ENCODE data around the gene PDE8B. TPM values are rescaled to one million over a fixed set of nuclear protein-coding genes. Genes with fewer than 3 reads are reported as not detected.
A peak's percentile ranks its signal among the peaks of the same experiment; 100 is the strongest.

PDE8B gene
- total and polyA plus RNA-seq, 2 experiments from 2014 or later: 0.83 to 0.84 TPM

GRCh38 chr5:77214151-77214550, 3.7 kb downstream of the PDE8B start:
- Histone ChIP-seq H3K4me3 (no peak overlapping the region), H3K4me1 (ENCODE audit: low read depth) (no peaks in the 10 kb centered on the region), H3K9me3 (ENCODE audit: low read depth) (no peaks in the 10 kb centered on the region), H3K27ac (no peak overlapping the region), H3K27me3 (peaks cover 58% of the 10 kb centered on the region), H3K36me3 (no peaks in the 10 kb centered on the region)
- DNase-seq (ENCODE audit: low read depth in 1 of 2, low spot score in 1 of 2): no peak
- no peak for TF ChIP-seq CTCF (IDR thresholded peaks at IDR 0.05; ENCODE audit: low read depth, low read length)

- peak; percentile 28 for TF ChIP-seq CTCF (IDR thresholded peaks at IDR 0.05; ENCODE audit: low read depth, low read length)
- Histone ChIP-seq H3K27ac (no peak overlapping the region), H3K9me3 (ENCODE audit: low read depth) (no peaks in the 10 kb centered on the region), H3K4me3 (no peak overlapping the region), H3K4me1 (ENCODE audit: low read depth) (no peaks in the 10 kb centered on the region), H3K36me3 (no peaks in the 10 kb centered on the region), H3K27me3 (peaks cover 17% of the 10 kb centered on the region)
- DNase-seq (ENCODE audit: low read depth in 1 of 2, low spot score in 1 of 2): peak in 1 of 2 donors; percentile 11
Measured at GRCh38 chr5:77218263-77218662, 7.8 kb downstream of the PDE8B start.

- no peak for DNase-seq (ENCODE audit: low read depth in 1 of 2, low spot score in 1 of 2)
- Histone ChIP-seq H3K27me3 (no peaks in the 10 kb centered on the region), H3K4me1 (ENCODE audit: low read depth) (no peaks in the 10 kb centered on the region), H3K36me3 (no peaks in the 10 kb centered on the region), H3K4me3 (no peak overlapping the region), H3K9me3 (ENCODE audit: low read depth) (no peaks in the 10 kb centered on the region), H3K27ac (no peak overlapping the region)
- no peak for TF ChIP-seq CTCF (IDR thresholded peaks at IDR 0.05; ENCODE audit: low read depth, low read length)
Measured at GRCh38 chr5:77221115-77221514, 10.6 kb downstream of the PDE8B start.

GRCh38 chr5:77222722-77223121, 12.2 kb downstream of the PDE8B start:
- DNase-seq (ENCODE audit: low read depth in 1 of 2, low spot score in 1 of 2): no peak
- H3K9me3 ChIP-seq (ENCODE audit: low read depth): no peaks in the 10 kb centered on the region
- no peak overlapping the region for H3K27ac ChIP-seq
- no peaks in the 10 kb centered on the region for H3K27me3 ChIP-seq
- no peak for TF ChIP-seq CTCF (IDR thresholded peaks at IDR 0.05; ENCODE audit: low read depth, low read length)
- no peaks in the 10 kb centered on the region for H3K36me3 ChIP-seq
- H3K4me1 ChIP-seq (ENCODE audit: low read depth): no peaks in the 10 kb centered on the region
- H3K4me3 ChIP-seq: no peak overlapping the region

GRCh38 chr5:77223653-77224052, 13.2 kb downstream of the PDE8B start:
- no peak for DNase-seq (ENCODE audit: low read depth in 1 of 2, low spot score in 1 of 2)
- TF ChIP-seq CTCF (IDR thresholded peaks at IDR 0.05; ENCODE audit: low read depth, low read length): no peak
- Histone ChIP-seq H3K4me1 (ENCODE audit: low read depth) (no peaks in the 10 kb centered on the region), H3K27me3 (no peaks in the 10 kb centered on the region), H3K9me3 (ENCODE audit: low read depth) (no peaks in the 10 kb centered on the region), H3K36me3 (no peaks in the 10 kb centered on the region), H3K27ac (no peak overlapping the region), H3K4me3 (no peak overlapping the region)
